Gastrocnemius medialis (tissue), 4 donors: ENCODE results near the gene TAF3. TPM values are rescaled to one million over a fixed set of nuclear protein-coding genes. Genes with fewer than 3 reads are reported as not detected.

ENCODE experiments used
- ATAC-seq, 2 donors: fragments of 150-250 bp; one replicate each; pipeline ENCODE4 v1.9.1; 2016
- DNase-seq, 2 donors: peaks; one replicate each; pipeline ENCODE4 v3.0.0-alpha.2; 2019
- H3K27ac ChIP-seq, 4 donors: fragments of 200-600 bp; sonication (generic); 1 replicate in 1 of 4; 2 replicates in 3 of 4; pipeline ENCODE4 v1.5.1; 2016 to 2018; ENCODE audit warnings: mild to moderate bottlenecking in 2 of 4, moderate library complexity in 1 of 4
- H3K27me3 ChIP-seq, 3 donors: fragments of 200-600 bp; sonication (generic) in 2 of 3; 1 replicate in 1 of 3; 2 replicates in 2 of 3; pipeline versions ENCODE4 v1.5.1 to v1.6.0; 2016 to 2019; ENCODE audit warnings: mild to moderate bottlenecking in 1 of 3, moderate library complexity in 1 of 3
- H3K36me3 ChIP-seq, 2 donors: fragments of 200-600 bp; sonication (generic) in 1 of 2; one replicate each; pipeline ENCODE4 v1.5.1; 2017 to 2018
- H3K4me1 ChIP-seq, 2 donors: fragments of 200-600 bp; sonication (generic) in 1 of 2; one replicate each; pipeline ENCODE4 v1.5.1; 2016 to 2017; ENCODE audit warnings: mild to moderate bottlenecking in 2 of 2
- H3K4me3 ChIP-seq, 4 donors: fragments of 200-600 bp; sonication (generic) in 3 of 4; 1 replicate in 1 of 4; 2 replicates in 3 of 4; pipeline ENCODE4 v1.5.1; 2016 to 2019; ENCODE audit warnings: mild to moderate bottlenecking in 2 of 4
- H3K9me3 ChIP-seq, 3 donors: fragments of 200-600 bp; sonication (generic) in 2 of 3; 1 replicate in 1 of 3; 2 replicates in 2 of 3; pipeline ENCODE4 v1.5.1; 2016 to 2019
- POLR2A ChIP-seq, 2 donors: fragments of 450-650 bp; IDR thresholded peaks; one replicate each; pipeline ENCODE4 v1.6.1; 2017; ENCODE audit warnings: antibody characterized with exemption in 2 of 2, mild to moderate bottlenecking in 2 of 2, moderate library complexity in 2 of 2
- in situ Hi-C, 4 donors: fragments of 200-750 bp; cut with MboI; loops; one replicate each; pipeline versions ENCODE4 v1.15.0 to v1.8.0; 2017; ENCODE audit warnings: low sequenced_read_pairs in 4 of 4
- intact Hi-C: fragments of 100-400 bp; cut with DNase I; formaldehyde crosslinking; loops from one replicate; pipeline ENCODE4 v1.15.1; 2023; ENCODE audit warnings: low total_unique reads
- total RNA-seq, 4 donors: library from RNA; depleted of rRNA; stranded (reverse); fragments of >200 nt; gene quantifications; one replicate each; pipeline versions ENCODE4 v1.1.0 to v1.2.3, GENCODE V29; 2016
- TF ChIP-seq, protein P1 (sequence below), 5 experiments: fragments of 450-650 bp in 3 of 5; fragments of 200-600 bp in 2 of 5; sonication (generic) in 2 of 5; IDR thresholded peaks in 4 of 5; conservative IDR thresholded peaks in 1 of 5; 1 replicate in 4 of 5; 2 replicates in 1 of 5; pipeline ENCODE4 v1.5.1; 2016 to 2019; ENCODE audit warnings: antibody characterized with exemption in 5 of 5, mild to moderate bottlenecking in 3 of 5, moderate library complexity in 3 of 5

TAF3 gene
- total RNA-seq, 4 donors from 2014 or later, result 5.0 to 14.8 (median 9.6) TPM

DNA sequence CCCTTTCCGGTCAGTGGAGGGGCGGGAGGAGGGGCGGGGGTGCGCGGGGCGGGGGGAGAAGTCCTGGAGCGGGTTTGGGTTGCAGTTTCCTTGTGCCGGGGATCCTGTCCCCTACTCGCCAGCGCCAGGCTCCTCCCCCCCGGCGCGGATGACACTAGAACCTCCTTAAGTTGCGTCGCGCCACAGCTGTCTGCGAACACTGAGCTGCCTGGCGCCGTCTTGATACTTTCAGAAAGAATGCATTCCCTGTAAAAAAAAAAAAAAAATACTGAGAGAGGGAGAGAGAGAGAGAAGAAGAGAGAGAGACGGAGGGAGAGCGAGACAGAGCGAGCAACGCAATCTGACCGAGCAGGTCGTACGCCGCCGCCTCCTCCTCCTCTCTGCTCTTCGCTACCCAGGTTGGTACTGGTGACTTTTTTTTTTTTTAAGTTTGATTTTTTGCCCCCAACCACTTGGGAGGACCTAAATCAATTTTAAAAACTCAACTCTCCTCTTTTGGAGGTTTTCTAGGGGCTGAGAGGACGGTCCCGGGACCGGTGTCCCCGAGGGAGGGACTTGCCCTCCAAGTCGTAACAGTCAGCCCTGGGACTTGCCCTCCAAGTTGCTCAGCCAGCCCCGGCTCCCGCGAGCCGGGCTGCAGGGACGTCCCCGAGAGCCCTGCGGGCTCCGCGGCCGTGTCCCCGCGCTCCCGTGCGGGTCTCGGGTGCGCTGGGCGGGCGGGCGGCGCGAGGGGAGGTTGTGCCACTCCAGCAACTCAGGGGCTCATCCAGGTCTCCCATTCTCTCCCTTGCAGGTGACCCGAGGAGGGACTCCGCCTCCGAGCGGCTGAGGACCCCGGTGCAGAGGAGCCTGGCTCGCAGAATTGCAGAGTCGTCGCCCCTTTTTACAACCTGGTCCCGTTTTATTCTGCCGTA, 236.4 kb downstream of the TAF3 start, which contains the start of gene GATA3:
TSS of gene GATA3 (plus strand) at position 195 of the 914 bp plus-strand sequence. CDS start 968 bp downstream, outside the sequence.
- peak; percentile 22 to 44 for TF ChIP-seq POLR2A (IDR thresholded peaks at IDR 0.05)
- TF ChIP-seq, protein P1, sequence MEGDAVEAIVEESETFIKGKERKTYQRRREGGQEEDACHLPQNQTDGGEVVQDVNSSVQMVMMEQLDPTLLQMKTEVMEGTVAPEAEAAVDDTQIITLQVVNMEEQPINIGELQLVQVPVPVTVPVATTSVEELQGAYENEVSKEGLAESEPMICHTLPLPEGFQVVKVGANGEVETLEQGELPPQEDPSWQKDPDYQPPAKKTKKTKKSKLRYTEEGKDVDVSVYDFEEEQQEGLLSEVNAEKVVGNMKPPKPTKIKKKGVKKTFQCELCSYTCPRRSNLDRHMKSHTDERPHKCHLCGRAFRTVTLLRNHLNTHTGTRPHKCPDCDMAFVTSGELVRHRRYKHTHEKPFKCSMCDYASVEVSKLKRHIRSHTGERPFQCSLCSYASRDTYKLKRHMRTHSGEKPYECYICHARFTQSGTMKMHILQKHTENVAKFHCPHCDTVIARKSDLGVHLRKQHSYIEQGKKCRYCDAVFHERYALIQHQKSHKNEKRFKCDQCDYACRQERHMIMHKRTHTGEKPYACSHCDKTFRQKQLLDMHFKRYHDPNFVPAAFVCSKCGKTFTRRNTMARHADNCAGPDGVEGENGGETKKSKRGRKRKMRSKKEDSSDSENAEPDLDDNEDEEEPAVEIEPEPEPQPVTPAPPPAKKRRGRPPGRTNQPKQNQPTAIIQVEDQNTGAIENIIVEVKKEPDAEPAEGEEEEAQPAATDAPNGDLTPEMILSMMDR (IDR thresholded peaks at IDR 0.05 in 4 of 5, conservative IDR thresholded peaks at IDR 0.05 in 1 of 5), result no peak
- H3K9me3 ChIP-seq, result no peaks in the 10 kb centered on the region
- peak within 1 kb of the TSS; percentile 48 to 57 (median 50) for H3K4me3 ChIP-seq
- no peaks in the 10 kb centered on the region for H3K36me3 ChIP-seq
- ATAC-seq, result peak in 1 of 2 donors; percentile 25
- in situ Hi-C loops, result no loop called here
- peaks cover 87 to 96% (median 96%) of the 10 kb centered on the region in 3 donors for H3K27me3 ChIP-seq
- DNase-seq, result peak in 1 of 2 donors; percentile 23
- peak within 1 kb of the TSS; percentile 42 to 67 (median 56) for H3K27ac ChIP-seq
- peaks cover 18 to 40% of the 10 kb centered on the region in 2 donors for H3K4me1 ChIP-seq
- intact Hi-C loops, result no loop called here

DNA sequence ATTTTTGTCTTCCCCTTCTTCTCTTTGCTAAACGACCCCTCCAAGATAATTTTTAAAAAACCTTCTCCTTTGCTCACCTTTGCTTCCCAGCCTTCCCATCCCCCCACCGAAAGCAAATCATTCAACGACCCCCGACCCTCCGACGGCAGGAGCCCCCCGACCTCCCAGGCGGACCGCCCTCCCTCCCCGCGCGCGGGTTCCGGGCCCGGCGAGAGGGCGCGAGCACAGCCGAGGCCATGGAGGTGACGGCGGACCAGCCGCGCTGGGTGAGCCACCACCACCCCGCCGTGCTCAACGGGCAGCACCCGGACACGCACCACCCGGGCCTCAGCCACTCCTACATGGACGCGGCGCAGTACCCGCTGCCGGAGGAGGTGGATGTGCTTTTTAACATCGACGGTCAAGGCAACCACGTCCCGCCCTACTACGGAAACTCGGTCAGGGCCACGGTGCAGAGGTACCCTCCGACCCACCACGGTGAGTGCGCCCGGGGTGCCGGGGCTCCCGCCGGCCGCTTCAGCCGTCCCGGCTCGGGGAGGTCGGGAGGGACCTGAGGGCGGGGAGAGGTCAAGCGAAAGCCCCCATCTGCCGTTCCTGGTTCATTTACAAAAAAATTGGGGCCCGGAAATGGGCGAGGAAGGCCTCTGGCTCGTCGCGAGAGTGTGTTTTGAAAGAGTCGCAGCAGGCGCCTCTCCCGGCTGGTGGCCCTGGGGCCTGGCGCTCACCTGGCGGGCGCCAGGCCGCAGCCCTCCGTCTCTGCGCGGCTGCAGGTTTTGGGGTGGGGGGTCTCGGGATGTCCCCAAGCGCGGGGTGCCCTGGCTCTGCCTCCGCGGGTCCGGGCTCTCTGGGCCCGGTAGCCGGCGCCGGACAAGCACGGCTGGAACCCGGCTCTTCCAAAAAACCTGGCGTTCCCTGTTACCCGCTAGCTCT, 237.4 kb downstream of the TAF3 start:
- Histone ChIP-seq H3K4me1 (peaks cover 12 to 31% of the 10 kb centered on the region in 2 donors), H3K27ac (peak overlapping the region; percentile 42 to 67 (median 56)), H3K4me3 (peak overlapping the region; percentile 48 to 57 (median 50)), H3K9me3 (no peaks in the 10 kb centered on the region), H3K36me3 (no peaks in the 10 kb centered on the region), H3K27me3 (peaks cover 87 to 93% (median 93%) of the 10 kb centered on the region in 3 donors)
- intact Hi-C loops, result no loop called here
- ATAC-seq (no peak), DNase-seq (no peak)
- TF ChIP-seq POLR2A (IDR thresholded peaks at IDR 0.05), result no peak
- in situ Hi-C loops, result no loop called here

DNA sequence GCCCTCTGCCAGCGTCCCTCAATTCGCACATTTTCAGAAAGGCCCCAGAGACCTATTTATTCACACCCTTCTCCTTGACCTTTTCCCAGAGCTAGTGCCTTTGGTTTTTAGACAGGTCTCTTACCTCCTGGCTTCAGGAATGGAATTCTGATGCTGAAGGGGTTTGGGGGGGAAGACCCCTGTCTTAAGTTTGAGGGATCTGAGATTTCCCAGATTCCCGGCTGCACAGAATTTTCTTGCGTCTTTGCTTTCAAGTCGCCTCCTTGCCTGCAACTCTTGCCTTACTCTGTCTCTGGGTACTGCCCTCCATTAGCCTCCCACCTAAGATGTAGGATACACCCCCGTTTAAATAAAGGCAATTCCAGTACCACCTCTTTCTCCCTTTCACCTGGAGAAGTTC, 238.1 kb downstream of the TAF3 start:
- Histone ChIP-seq H3K36me3 (no peaks in the 10 kb centered on the region), H3K9me3 (no peaks in the 10 kb centered on the region), H3K27me3 (peaks cover 89 to 93% (median 93%) of the 10 kb centered on the region in 3 donors), H3K4me3 (peak overlapping the region; percentile 48 to 57 (median 50)), H3K4me1 (peaks cover 9 to 24% of the 10 kb centered on the region in 2 donors), H3K27ac (peak overlapping the region; percentile 42 to 67 (median 56))
- in situ Hi-C loops (no loop called here), intact Hi-C loops (no loop called here)
- TF ChIP-seq, protein P1 (IDR thresholded peaks at IDR 0.05 in 4 of 5, conservative IDR thresholded peaks at IDR 0.05 in 1 of 5), result no peak
- TF ChIP-seq POLR2A (IDR thresholded peaks at IDR 0.05), result no peak
- ATAC-seq (no peak), DNase-seq (no peak)

DNA sequence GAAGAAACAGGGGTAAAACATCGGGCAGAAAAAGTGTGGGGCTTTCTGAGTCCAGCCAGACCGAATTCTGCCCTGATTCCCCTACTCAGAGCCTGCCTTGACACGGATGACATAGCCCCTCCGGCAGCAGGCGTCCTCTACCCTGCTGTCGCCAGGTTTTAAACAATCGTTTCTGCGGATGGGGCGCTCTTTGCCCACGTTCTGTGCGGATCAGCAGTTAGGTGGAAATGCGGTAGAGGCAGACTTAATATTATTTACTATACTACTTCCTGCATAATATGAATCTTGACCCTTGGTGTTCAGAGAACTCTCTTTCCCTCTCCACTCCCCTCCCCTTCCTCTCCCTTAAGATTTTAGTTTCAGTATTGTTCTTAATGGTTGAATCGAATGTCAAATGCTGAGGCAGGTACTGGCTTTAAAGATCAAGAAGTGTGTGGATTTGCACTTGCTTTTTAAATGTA, 238.6 kb downstream of the TAF3 start:
- DNase-seq, result no peak
- Histone ChIP-seq H3K27ac (peak overlapping the region; percentile 42 to 67 (median 56)), H3K4me3 (peak overlapping the region in 3 of 4 donors; percentile 49 to 57 (median 52)), H3K9me3 (no peaks in the 10 kb centered on the region), H3K36me3 (no peaks in the 10 kb centered on the region), H3K27me3 (peaks cover 88 to 93% (median 93%) of the 10 kb centered on the region in 3 donors), H3K4me1 (peaks cover 8 to 19% of the 10 kb centered on the region in 2 donors)
- TF ChIP-seq, protein P1 (IDR thresholded peaks at IDR 0.05 in 4 of 5, conservative IDR thresholded peaks at IDR 0.05 in 1 of 5), result no peak
- no peak for TF ChIP-seq POLR2A (IDR thresholded peaks at IDR 0.05)
- intact Hi-C loops (no loop called here), in situ Hi-C loops (no loop called here)
- no peak for ATAC-seq
